Lower leg skin (tissue), 3 donors: ENCODE data around the gene HIRA.

Source experiments
- POLR2A ChIP-seq, 2 donors: fragments of 450-650 bp; IDR thresholded peaks; one replicate each; pipeline ENCODE4 v1.6.1; 2016 to 2017; ENCODE audit warnings: antibody characterized with exemption in 2 of 2, mild to moderate bottlenecking in 1 of 2, moderate library complexity in 1 of 2
- TF ChIP-seq, protein P1 (sequence below), 3 donors: fragments of 450-650 bp; IDR thresholded peaks; one replicate each; pipeline ENCODE4 v1.5.1; 2016; ENCODE audit warnings: antibody characterized with exemption in 3 of 3, mild to moderate bottlenecking in 3 of 3, moderate library complexity in 2 of 3

DNA sequence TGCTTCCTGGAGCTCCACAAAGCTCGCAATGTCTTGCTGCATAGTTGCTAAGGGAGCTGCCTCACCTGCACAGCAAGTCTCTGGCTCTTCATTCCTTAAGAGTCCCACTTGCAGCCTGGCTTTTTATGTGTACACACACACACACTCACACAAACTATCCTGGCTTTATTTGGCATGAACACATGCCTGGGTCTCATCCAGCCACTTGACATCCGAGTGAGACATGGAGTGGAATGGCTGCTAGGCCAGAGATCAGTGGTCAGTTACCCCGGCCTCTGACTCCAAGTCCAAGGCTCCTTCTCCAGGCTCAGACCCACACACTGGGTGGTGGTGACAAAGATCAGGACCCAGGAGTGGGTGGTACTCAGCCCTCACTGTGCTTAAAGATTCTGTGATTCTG, 102.1 kb downstream of the HIRA start:
- TF ChIP-seq, protein P1, sequence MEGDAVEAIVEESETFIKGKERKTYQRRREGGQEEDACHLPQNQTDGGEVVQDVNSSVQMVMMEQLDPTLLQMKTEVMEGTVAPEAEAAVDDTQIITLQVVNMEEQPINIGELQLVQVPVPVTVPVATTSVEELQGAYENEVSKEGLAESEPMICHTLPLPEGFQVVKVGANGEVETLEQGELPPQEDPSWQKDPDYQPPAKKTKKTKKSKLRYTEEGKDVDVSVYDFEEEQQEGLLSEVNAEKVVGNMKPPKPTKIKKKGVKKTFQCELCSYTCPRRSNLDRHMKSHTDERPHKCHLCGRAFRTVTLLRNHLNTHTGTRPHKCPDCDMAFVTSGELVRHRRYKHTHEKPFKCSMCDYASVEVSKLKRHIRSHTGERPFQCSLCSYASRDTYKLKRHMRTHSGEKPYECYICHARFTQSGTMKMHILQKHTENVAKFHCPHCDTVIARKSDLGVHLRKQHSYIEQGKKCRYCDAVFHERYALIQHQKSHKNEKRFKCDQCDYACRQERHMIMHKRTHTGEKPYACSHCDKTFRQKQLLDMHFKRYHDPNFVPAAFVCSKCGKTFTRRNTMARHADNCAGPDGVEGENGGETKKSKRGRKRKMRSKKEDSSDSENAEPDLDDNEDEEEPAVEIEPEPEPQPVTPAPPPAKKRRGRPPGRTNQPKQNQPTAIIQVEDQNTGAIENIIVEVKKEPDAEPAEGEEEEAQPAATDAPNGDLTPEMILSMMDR (IDR thresholded peaks at IDR 0.05), result no peak
- TF ChIP-seq POLR2A (IDR thresholded peaks at IDR 0.05), result no peak
